Gastroesophageal sphincter (tissue), 4 donors: ENCODE data around the gene SUSD3. TPM values are rescaled to one million over a fixed set of nuclear protein-coding genes. Genes with fewer than 3 reads are reported as not detected.

Source experiments
- ATAC-seq: fragments of 150-250 bp; one replicate; pipeline ENCODE4 v1.9.1; 2016; ENCODE audit warnings: mild to moderate bottlenecking, moderate library complexity
- H3K27ac ChIP-seq, 4 donors: fragments of 200-600 bp; sonication (generic) in 3 of 4; 1 replicate in 3 of 4; 2 replicates in 1 of 4; pipeline ENCODE4 v1.5.1; 2016 to 2019
- H3K27me3 ChIP-seq: fragments of 200-600 bp; sonication (generic); one replicate; pipeline ENCODE4 v1.5.1; 2019
- H3K36me3 ChIP-seq, 2 donors: fragments of 200-600 bp; sonication (generic); one replicate each; pipeline ENCODE4 v1.5.1; 2019; ENCODE audit warnings: control low read depth in 1 of 2
- H3K4me1 ChIP-seq, 3 donors: fragments of 200-600 bp; sonication (generic); 1 replicate in 2 of 3; 2 replicates in 1 of 3; pipeline ENCODE4 v1.5.1; 2016 to 2019; ENCODE audit warnings: control low read depth in 2 of 3
- H3K4me3 ChIP-seq, 2 donors: fragments of 200-600 bp; sonication (generic); one replicate each; pipeline ENCODE4 v1.5.1; 2019; ENCODE audit warnings: mild to moderate bottlenecking in 1 of 2, moderate library complexity in 1 of 2
- H3K9me3 ChIP-seq, 3 donors: fragments of 200-600 bp; sonication (generic); one replicate each; pipeline ENCODE4 v1.5.1; 2017 to 2019; ENCODE audit warnings: control low read depth in 2 of 3
- CTCF ChIP-seq, 4 experiments: fragments of 200-600 bp in 2 of 4; fragments of 450-650 bp in 2 of 4; sonication (generic) in 1 of 4; IDR thresholded peaks; one replicate each; pipeline ENCODE4 v1.5.1; 2017 to 2019; ENCODE audit warnings: antibody characterized with exemption in 4 of 4, mild to moderate bottlenecking in 2 of 4, moderate library complexity in 2 of 4
- EP300 ChIP-seq: sonication (generic); formaldehyde crosslinking; IDR thresholded peaks from one replicate; pipeline ENCODE4 v1.6.1; 2017; ENCODE audit warnings: antibody characterized with exemption, mild to moderate bottlenecking
- POLR2A ChIP-seq, 2 donors: fragments of 450-650 bp; IDR thresholded peaks; one replicate each; pipeline ENCODE4 v1.6.1; 2017; ENCODE audit warnings: antibody characterized with exemption in 2 of 2, mild to moderate bottlenecking in 2 of 2, moderate library complexity in 1 of 2
- POLR2AphosphoS5 ChIP-seq: sonication (generic); formaldehyde crosslinking; IDR thresholded peaks from one replicate; pipeline ENCODE4 v1.6.1; 2017; ENCODE audit warnings: antibody characterized with exemption
- WGBS, 2 donors: methylation state at CpG; one replicate each; pipeline ENCODE4 v1.1.5; 2018; ENCODE audit warnings: low coverage in 1 of 2; 5-methylcytosine and 5-hydroxymethylcytosine counted together
- total RNA-seq, 4 donors: library from RNA; depleted of rRNA; stranded (reverse); fragments of >200 nt; gene quantifications; one replicate each; pipeline ENCODE4 v1.1.0, GENCODE V29; 2016

SUSD3 gene
- total RNA-seq, 4 donors from 2014 or later: 1.5 to 4.7 (median 2.1) TPM; not detected in 1

DNA sequence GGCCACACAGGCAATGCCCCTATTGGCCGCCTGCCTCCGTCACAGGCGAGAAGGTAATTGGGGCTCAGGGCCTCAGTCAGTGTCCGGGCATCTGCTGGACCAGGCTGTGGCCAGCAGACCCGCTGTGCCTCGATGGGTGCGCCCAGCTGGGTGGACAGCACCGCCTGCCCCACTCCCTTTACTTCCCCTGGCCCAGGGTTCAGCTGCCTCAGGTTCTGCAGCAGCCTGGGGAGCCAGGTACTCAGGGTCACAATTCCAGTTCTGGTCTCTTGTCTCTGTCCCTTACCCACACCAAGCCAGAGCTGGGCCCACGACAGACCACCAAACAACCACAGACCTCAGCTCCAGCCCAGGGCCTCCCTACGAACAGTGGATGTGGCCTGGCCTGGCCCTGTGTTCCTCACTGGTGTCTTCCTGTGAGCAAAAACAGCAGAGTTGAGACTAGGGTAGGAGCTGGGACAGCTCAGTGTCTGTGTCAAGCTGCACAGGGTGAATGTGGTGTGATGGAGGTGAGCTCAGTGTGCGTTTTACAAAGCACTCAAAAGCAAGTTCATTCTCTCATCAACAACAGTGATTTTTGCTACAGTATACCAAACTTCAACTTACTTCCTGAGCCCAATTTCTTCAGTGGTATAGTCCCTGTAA is 33.4 kb upstream of the SUSD3 start:
- no peaks in the 10 kb centered on the region for H3K36me3 ChIP-seq
- TF ChIP-seq CTCF (IDR thresholded peaks at IDR 0.05) (no peak), POLR2A (IDR thresholded peaks at IDR 0.05) (no peak), POLR2AphosphoS5 (no peak), EP300 (no peak)
- H3K4me1 ChIP-seq: no peaks in the 10 kb centered on the region
- no peak overlapping the region for H3K4me3 ChIP-seq
- ATAC-seq: no peak
- H3K27ac ChIP-seq: no peak overlapping the region
- no peaks in the 10 kb centered on the region for H3K9me3 ChIP-seq
- no peaks in the 10 kb centered on the region for H3K27me3 ChIP-seq
- WGBS, 2 donors: 91% methylated on average over 4 of the region's 11 CpGs; no CpG with 5 or more reads in 1 of the 2 donors

GRCh38 chr9:93025736-93026135 is 32.8 kb upstream of the SUSD3 start:
- Histone ChIP-seq H3K36me3 (no peaks in the 10 kb centered on the region), H3K27me3 (no peaks in the 10 kb centered on the region), H3K4me3 (no peak overlapping the region), H3K27ac (no peak overlapping the region), H3K9me3 (no peaks in the 10 kb centered on the region), H3K4me1 (no peaks in the 10 kb centered on the region)
- no peak for TF ChIP-seq POLR2AphosphoS5
- TF ChIP-seq CTCF (IDR thresholded peaks at IDR 0.05): no peak
- TF ChIP-seq POLR2A (IDR thresholded peaks at IDR 0.05): no peak
- TF ChIP-seq EP300: no peak
- 90% methylated on average over 2 of the region's 8 CpGs; no CpG with 5 or more reads in 1 of the 2 donors for WGBS, 2 donors
- no peak for ATAC-seq

GRCh38 chr9:93026640-93027039 is 31.9 kb upstream of the SUSD3 start:
- no peak overlapping the region for H3K27ac ChIP-seq
- no peak for ATAC-seq
- no peaks in the 10 kb centered on the region for H3K36me3 ChIP-seq
- H3K4me3 ChIP-seq: no peak overlapping the region
- H3K27me3 ChIP-seq: no peaks in the 10 kb centered on the region
- no peak for TF ChIP-seq EP300
- no peaks in the 10 kb centered on the region for H3K4me1 ChIP-seq
- H3K9me3 ChIP-seq: no peaks in the 10 kb centered on the region
- 90% methylated on average over 2 of the region's 7 CpGs; no CpG with 5 or more reads in 1 of the 2 donors for WGBS, 2 donors

GRCh38 chr9:93027750-93028149 is 30.8 kb upstream of the SUSD3 start:
- H3K27ac ChIP-seq: no peak overlapping the region
- H3K36me3 ChIP-seq: no peaks in the 10 kb centered on the region
- 90 to 93% methylated on average over 8 to 10 of the region's 10 CpGs for WGBS, 2 donors
- no peak for ATAC-seq
- H3K4me3 ChIP-seq: no peak overlapping the region
- no peak for TF ChIP-seq CTCF (IDR thresholded peaks at IDR 0.05)
- no peak for TF ChIP-seq EP300
- TF ChIP-seq POLR2A (IDR thresholded peaks at IDR 0.05): no peak
- no peak for TF ChIP-seq POLR2AphosphoS5
- H3K9me3 ChIP-seq: no peaks in the 10 kb centered on the region
- H3K4me1 ChIP-seq: no peaks in the 10 kb centered on the region
- no peaks in the 10 kb centered on the region for H3K27me3 ChIP-seq

- Histone ChIP-seq H3K4me1 (no peaks in the 10 kb centered on the region), H3K36me3 (no peaks in the 10 kb centered on the region), H3K27me3 (no peaks in the 10 kb centered on the region), H3K4me3 (no peak overlapping the region), H3K9me3 (no peaks in the 10 kb centered on the region), H3K27ac (no peak overlapping the region)
- 55 to 100% methylated on average over 1 to 6 of the region's 6 CpGs for WGBS, 2 donors
- no peak for TF ChIP-seq POLR2AphosphoS5
- TF ChIP-seq CTCF (IDR thresholded peaks at IDR 0.05): no peak
- no peak for TF ChIP-seq EP300
- TF ChIP-seq POLR2A (IDR thresholded peaks at IDR 0.05): no peak
- no peak for ATAC-seq
These were observed 30.0 kb upstream of the SUSD3 start for GRCh38 chr9:93028448-93029006.
